Activated T-cell treated with anti-CD3 and anti-CD28 coated beads, Interleukin-2, amount 50 U/mL, for 4 hours (primary cell): ENCODE data around the gene PPARGC1A. TPM values are rescaled to one million over a fixed set of nuclear protein-coding genes. Genes with fewer than 3 reads are reported as not detected.

Experiments used
- ATAC-seq, 2 donors: fragments of 200-7000 bp; cut with Tn5 transposase; one replicate each; pipeline ENCODE4 v1.10.0; 2021
- DNase-seq: peaks from one replicate; pipeline ENCODE4 v3.0.0-alpha.2; 2020
- H3K27me3 Mint-ChIP-seq: one replicate; pipeline ENCODE4 v1.8.0; 2021; ENCODE audit warnings: low read depth, mixed read lengths
- H3K36me3 Mint-ChIP-seq: one replicate; pipeline ENCODE4 v1.8.0; 2022; ENCODE audit warnings: mixed read lengths; ENCODE audit not compliant: insufficient read depth
- H3K4me1 Mint-ChIP-seq: one replicate; pipeline ENCODE4 v1.8.0; 2021; ENCODE audit warnings: low read depth, mixed read lengths
- H3K4me3 Mint-ChIP-seq: one replicate; pipeline ENCODE4 v1.8.0; 2021; ENCODE audit warnings: mild to moderate bottlenecking, moderate library complexity, mixed read lengths
- H3K9me3 Mint-ChIP-seq: one replicate; pipeline ENCODE4 v1.8.0; 2021; ENCODE audit warnings: mixed read lengths
- total RNA-seq, 3 donors: library from RNA; stranded (reverse); gene quantifications; one replicate each; pipeline ENCODE4 v1.2.1, GENCODE V29; 2021

PPARGC1A gene
- total RNA-seq, 3 donors from 2014 or later = 0.23 TPM; not detected in 2

- no peak for ATAC-seq
- Mint-ChIP-seq H3K4me3 (no peak overlapping the region), H3K36me3 (no peaks in the 10 kb centered on the region), H3K4me1 (no peaks in the 10 kb centered on the region), H3K9me3 (no peaks in the 10 kb centered on the region), H3K27me3 (no peaks in the 10 kb centered on the region)
- no peak for DNase-seq
Observed at GRCh38 chr4:23856630-23857029, 33.2 kb downstream of the PPARGC1A start.

GRCh38 chr4:23855912-23856605, 33.8 kb downstream of the PPARGC1A start:
- Mint-ChIP-seq H3K9me3 (no peaks in the 10 kb centered on the region), H3K27me3 (no peaks in the 10 kb centered on the region), H3K4me3 (no peak overlapping the region), H3K36me3 (no peaks in the 10 kb centered on the region), H3K4me1 (no peaks in the 10 kb centered on the region)
- DNase-seq (no peak), ATAC-seq (no peak)

- H3K9me3 Mint-ChIP-seq = no peaks in the 10 kb centered on the region
- DNase-seq (no peak), ATAC-seq (no peak)
- H3K27me3 Mint-ChIP-seq = no peaks in the 10 kb centered on the region
- no peaks in the 10 kb centered on the region for H3K4me1 Mint-ChIP-seq
- H3K36me3 Mint-ChIP-seq = no peaks in the 10 kb centered on the region
- no peak overlapping the region for H3K4me3 Mint-ChIP-seq
Observed at GRCh38 chr4:23853986-23854660, 35.7 kb downstream of the PPARGC1A start.

GRCh38 chr4:23851464-23851863, 38.4 kb downstream of the PPARGC1A start:
- ATAC-seq (no peak), DNase-seq (no peak)
- H3K4me1 Mint-ChIP-seq = no peaks in the 10 kb centered on the region
- H3K36me3 Mint-ChIP-seq = no peaks in the 10 kb centered on the region
- no peaks in the 10 kb centered on the region for H3K27me3 Mint-ChIP-seq
- no peak overlapping the region for H3K4me3 Mint-ChIP-seq
- no peaks in the 10 kb centered on the region for H3K9me3 Mint-ChIP-seq

GRCh38 chr4:23847158-23847557, 42.7 kb downstream of the PPARGC1A start:
- ATAC-seq (no peak), DNase-seq (no peak)
- H3K4me3 Mint-ChIP-seq = no peak overlapping the region
- H3K9me3 Mint-ChIP-seq = no peaks in the 10 kb centered on the region
- H3K4me1 Mint-ChIP-seq = no peaks in the 10 kb centered on the region
- no peaks in the 10 kb centered on the region for H3K36me3 Mint-ChIP-seq
- H3K27me3 Mint-ChIP-seq = no peaks in the 10 kb centered on the region

- H3K36me3 Mint-ChIP-seq = no peaks in the 10 kb centered on the region
- no peak for ATAC-seq
- no peak overlapping the region for H3K4me3 Mint-ChIP-seq
- no peaks in the 10 kb centered on the region for H3K4me1 Mint-ChIP-seq
- no peaks in the 10 kb centered on the region for H3K27me3 Mint-ChIP-seq
- DNase-seq = no peak
- H3K9me3 Mint-ChIP-seq = no peaks in the 10 kb centered on the region
Observed at GRCh38 chr4:23844961-23845360, 44.9 kb downstream of the PPARGC1A start.

- ATAC-seq = no peak
- Mint-ChIP-seq H3K36me3 (no peaks in the 10 kb centered on the region), H3K9me3 (peaks cover 3% of the 10 kb centered on the region), H3K4me1 (no peaks in the 10 kb centered on the region), H3K4me3 (no peak overlapping the region), H3K27me3 (no peaks in the 10 kb centered on the region)
- no peak for DNase-seq
Observed at GRCh38 chr4:23839279-23839678, 50.6 kb downstream of the PPARGC1A start.

GRCh38 chr4:23838607-23839006, 51.2 kb downstream of the PPARGC1A start:
- Mint-ChIP-seq H3K36me3 (no peaks in the 10 kb centered on the region), H3K9me3 (peaks cover 3% of the 10 kb centered on the region), H3K27me3 (no peaks in the 10 kb centered on the region), H3K4me3 (no peak overlapping the region), H3K4me1 (no peaks in the 10 kb centered on the region)
- DNase-seq (no peak), ATAC-seq (no peak)

GRCh38 chr4:23838131-23838530, 51.7 kb downstream of the PPARGC1A start:
- Mint-ChIP-seq H3K9me3 (peaks cover 3% of the 10 kb centered on the region), H3K36me3 (no peaks in the 10 kb centered on the region), H3K27me3 (no peaks in the 10 kb centered on the region), H3K4me1 (no peaks in the 10 kb centered on the region), H3K4me3 (no peak overlapping the region)
- ATAC-seq = no peak
- DNase-seq = no peak

- H3K4me1 Mint-ChIP-seq = no peaks in the 10 kb centered on the region
- ATAC-seq (no peak), DNase-seq (no peak)
- H3K9me3 Mint-ChIP-seq = peaks cover 3% of the 10 kb centered on the region
- H3K36me3 Mint-ChIP-seq = no peaks in the 10 kb centered on the region
- no peak overlapping the region for H3K4me3 Mint-ChIP-seq
- H3K27me3 Mint-ChIP-seq = no peaks in the 10 kb centered on the region
Observed at GRCh38 chr4:23837371-23837770, 52.5 kb downstream of the PPARGC1A start.

- no peak overlapping the region for H3K4me3 Mint-ChIP-seq
- DNase-seq = no peak
- H3K4me1 Mint-ChIP-seq = no peaks in the 10 kb centered on the region
- no peaks in the 10 kb centered on the region for H3K36me3 Mint-ChIP-seq
- peaks cover 3% of the 10 kb centered on the region for H3K9me3 Mint-ChIP-seq
- ATAC-seq = no peak
- H3K27me3 Mint-ChIP-seq = no peaks in the 10 kb centered on the region
Observed at GRCh38 chr4:23835774-23836478, 53.9 kb downstream of the PPARGC1A start.

- no peaks in the 10 kb centered on the region for H3K36me3 Mint-ChIP-seq
- no peak for ATAC-seq
- no peaks in the 10 kb centered on the region for H3K27me3 Mint-ChIP-seq
- H3K4me1 Mint-ChIP-seq = no peaks in the 10 kb centered on the region
- DNase-seq = no peak
- peaks cover 4% of the 10 kb centered on the region for H3K9me3 Mint-ChIP-seq
- no peak overlapping the region for H3K4me3 Mint-ChIP-seq
Observed at GRCh38 chr4:23828779-23829178, 61.1 kb downstream of the PPARGC1A start.

- H3K27me3 Mint-ChIP-seq = no peaks in the 10 kb centered on the region
- H3K36me3 Mint-ChIP-seq = no peaks in the 10 kb centered on the region
- ATAC-seq (no peak), DNase-seq (no peak)
- no peaks in the 10 kb centered on the region for H3K4me1 Mint-ChIP-seq
- no peak overlapping the region for H3K4me3 Mint-ChIP-seq
- peaks cover 4% of the 10 kb centered on the region for H3K9me3 Mint-ChIP-seq
Observed at GRCh38 chr4:23828020-23828715, 61.7 kb downstream of the PPARGC1A start.

- Mint-ChIP-seq H3K9me3 (peaks cover 4% of the 10 kb centered on the region), H3K27me3 (no peaks in the 10 kb centered on the region), H3K4me1 (no peaks in the 10 kb centered on the region), H3K36me3 (no peaks in the 10 kb centered on the region), H3K4me3 (no peak overlapping the region)
- ATAC-seq (no peak), DNase-seq (no peak)
Observed at GRCh38 chr4:23822181-23822580, 67.7 kb downstream of the PPARGC1A start.
